Pancreas (tissue), 10 donors: ENCODE data around the gene TGFB2. TPM values are rescaled to one million over a fixed set of nuclear protein-coding genes. Genes with fewer than 3 reads are reported as not detected.

ENCODE experiments used
- ATAC-seq, 4 donors: fragments of 200-7000 bp; cut with Tn5 transposase; one replicate each; pipeline versions ENCODE4 v1.8.0 to v1.9.1; 2020; ENCODE audit warnings: mild to moderate bottlenecking in 4 of 4, moderate library complexity in 4 of 4
- DNase-seq, 6 donors: peaks; one replicate each; pipeline ENCODE4 v3.0.0-alpha.2; 2020
- FAIRE-seq: peaks from 2 replicates; lab custom pipeline; 2012; peaks lifted over from hg19 to GRCh38; lab: Jason Lieb, UNC
- H3K27ac ChIP-seq, 4 donors: fragments of 200-600 bp; sonication (generic); 1 replicate in 3 of 4; 2 replicates in 1 of 4; pipeline versions ENCODE4 v1.5.0 to v1.8.0; 2020
- H3K27me3 ChIP-seq, 4 donors: fragments of 200-600 bp; one replicate each; pipeline ENCODE4 v1.8.0; 2021
- H3K36me3 ChIP-seq, 3 donors: fragments of 200-600 bp; sonication (generic) in 1 of 3; one replicate each; pipeline versions ENCODE4 v1.5.0 to v1.8.0; 2020 to 2021
- H3K4me1 ChIP-seq, 3 donors: fragments of 200-600 bp; one replicate each; pipeline ENCODE4 v1.8.0; 2021
- H3K4me3 ChIP-seq, 4 donors: fragments of 200-600 bp; sonication (generic) in 2 of 4; one replicate each; pipeline versions ENCODE4 v1.5.0 to v1.8.0; 2020 to 2021
- H3K9me3 ChIP-seq, 4 donors: fragments of 200-600 bp; one replicate each; pipeline ENCODE4 v1.8.0; 2021
- WGBS, 2 donors: extraction: QIAGEN DNeasy Blood & Tissue Kit; methylation state at CpG; one replicate each; pipeline ENCODE4 v1.1.7; 2013; 5-methylcytosine and 5-hydroxymethylcytosine counted together
- intact Hi-C, 3 donors: fragments of 100-400 bp; cut with DNase I; formaldehyde crosslinking; loops; one replicate each; pipeline versions ENCODE4 v1.11.1 to v1.14.2; 2022
- polyA plus RNA-seq, 2 donors: library from polyadenylated mRNA; stranded (reverse); fragments of 200-250 nt; gene quantifications; one replicate each; pipeline ENCODE4 v1.2.3, GENCODE V29; 2013
- total RNA-seq, 6 donors: library from RNA; stranded (reverse); fragmentation: NEBNext Ultra II Directional in 4 of 6; extraction: Animal tissue kit (Norgen Biotek cat#: 25700) in 4 of 6; gene quantifications; one replicate each; pipeline versions ENCODE4 v1.2.1 to v1.2.4, GENCODE V29; 2021 to 2023
- TF ChIP-seq, protein P1 (sequence below), 4 donors: fragments of 200-600 bp; sonication (generic) in 3 of 4; IDR thresholded peaks; one replicate each; pipeline versions ENCODE4 v1.5.0 to v1.8.0; 2021; ENCODE audit warnings: antibody characterized with exemption in 4 of 4
- donor health status: healthy with polysubstance abuse.
- donor health status: DM: no; HTN: no; CAD: no; lungs with moderate emphysema.
- donor health status: DM: no; HTN: no; CAD: no.
- donor health status: control.
- donor health status: control.
- donor health status: Bipolar disorder and iron deficiency.
- donor health status: DM: yes; HTN: yes; CAD: no.
- donor health status: DM: no; HTN: no; CAD: no.
- donor health status: DM: no; HTN: no; CAD: no.
- donor health status: DM: yes; HTN: yes; CAD: no.

Gene TGFB2
- total and polyA plus RNA-seq, 8 donors, result 1.6 to 20.3 (median 2.9) TPM

DNA sequence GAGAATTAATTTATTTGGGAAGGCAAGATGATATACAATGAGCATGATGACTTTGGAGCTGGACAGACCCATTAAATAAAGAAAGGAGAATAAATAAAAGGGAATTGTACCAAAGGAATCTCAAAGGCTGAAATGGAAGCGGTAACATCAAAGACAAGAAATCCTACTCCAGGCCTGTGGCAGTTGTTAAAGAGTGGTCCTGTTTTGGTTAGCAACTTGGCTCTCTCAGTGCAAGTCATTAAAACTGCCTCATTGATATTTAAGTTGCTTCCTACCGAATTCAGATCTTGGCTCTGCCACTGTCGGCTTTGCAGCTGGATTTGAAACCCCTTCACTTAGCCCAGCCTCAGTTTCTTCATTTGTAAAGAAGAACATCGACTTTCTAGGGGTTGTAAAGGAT is 10.1 kb downstream of the TGFB2 start:
- H3K4me1 ChIP-seq, result no peaks in the 10 kb centered on the region
- DNase-seq (no peak), ATAC-seq (no peak), FAIRE-seq (no peak)
- WGBS, 2 donors, result 63 to 68% methylated on average over 4 of the region's 4 CpGs
- H3K4me3 ChIP-seq, result no peak overlapping the region
- no peaks in the 10 kb centered on the region for H3K36me3 ChIP-seq
- no peak overlapping the region for H3K27ac ChIP-seq
- no peaks in the 10 kb centered on the region for H3K27me3 ChIP-seq
- TF ChIP-seq, protein P1, sequence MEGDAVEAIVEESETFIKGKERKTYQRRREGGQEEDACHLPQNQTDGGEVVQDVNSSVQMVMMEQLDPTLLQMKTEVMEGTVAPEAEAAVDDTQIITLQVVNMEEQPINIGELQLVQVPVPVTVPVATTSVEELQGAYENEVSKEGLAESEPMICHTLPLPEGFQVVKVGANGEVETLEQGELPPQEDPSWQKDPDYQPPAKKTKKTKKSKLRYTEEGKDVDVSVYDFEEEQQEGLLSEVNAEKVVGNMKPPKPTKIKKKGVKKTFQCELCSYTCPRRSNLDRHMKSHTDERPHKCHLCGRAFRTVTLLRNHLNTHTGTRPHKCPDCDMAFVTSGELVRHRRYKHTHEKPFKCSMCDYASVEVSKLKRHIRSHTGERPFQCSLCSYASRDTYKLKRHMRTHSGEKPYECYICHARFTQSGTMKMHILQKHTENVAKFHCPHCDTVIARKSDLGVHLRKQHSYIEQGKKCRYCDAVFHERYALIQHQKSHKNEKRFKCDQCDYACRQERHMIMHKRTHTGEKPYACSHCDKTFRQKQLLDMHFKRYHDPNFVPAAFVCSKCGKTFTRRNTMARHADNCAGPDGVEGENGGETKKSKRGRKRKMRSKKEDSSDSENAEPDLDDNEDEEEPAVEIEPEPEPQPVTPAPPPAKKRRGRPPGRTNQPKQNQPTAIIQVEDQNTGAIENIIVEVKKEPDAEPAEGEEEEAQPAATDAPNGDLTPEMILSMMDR (IDR thresholded peaks at IDR 0.05), result no peak
- H3K9me3 ChIP-seq, result no peaks in the 10 kb centered on the region
- intact Hi-C loops, result no loop called here

DNA sequence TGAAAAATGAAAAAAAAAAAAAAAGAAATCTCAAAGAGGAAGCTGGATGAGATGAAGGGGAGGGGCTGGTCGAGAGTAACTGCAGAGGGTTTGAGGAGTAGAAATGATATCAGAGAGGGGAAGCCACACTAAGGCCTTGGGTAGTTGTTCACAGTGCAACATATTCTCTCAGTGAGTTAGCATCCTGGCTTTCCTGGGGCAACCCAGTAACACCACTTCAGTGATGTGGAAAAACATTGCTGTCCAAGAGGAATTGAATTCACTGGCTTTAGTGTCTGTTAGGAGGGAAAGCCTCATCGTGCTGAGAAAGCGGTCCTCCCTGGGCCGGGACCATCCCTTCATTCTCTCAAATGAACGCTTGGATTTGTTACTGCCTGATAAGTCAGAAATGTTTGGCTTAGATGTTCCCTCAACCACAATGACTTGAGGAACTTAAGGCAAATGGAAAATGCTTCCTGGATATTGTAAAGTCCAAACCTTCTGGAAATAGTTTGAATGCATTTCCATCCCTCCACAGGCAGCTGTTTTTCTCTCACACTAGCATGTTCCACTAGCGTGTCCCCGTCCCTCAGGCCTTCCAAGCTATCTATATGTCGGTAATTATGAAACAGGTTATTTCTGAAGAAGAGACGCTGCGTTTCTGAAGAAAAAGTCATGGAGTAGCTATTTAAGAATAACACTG is 12.2 kb downstream of the TGFB2 start:
- DNase-seq (no peak), ATAC-seq (peak in 2 of 4 donors; percentile 35 to 55), FAIRE-seq (no peak)
- no peaks in the 10 kb centered on the region for H3K27me3 ChIP-seq
- H3K4me1 ChIP-seq, result no peaks in the 10 kb centered on the region
- intact Hi-C loops, result no loop called here
- TF ChIP-seq, protein P1 (IDR thresholded peaks at IDR 0.05), result no peak
- H3K9me3 ChIP-seq, result no peaks in the 10 kb centered on the region
- H3K4me3 ChIP-seq, result no peak overlapping the region
- WGBS, 2 donors, result 68 to 69% methylated on average over 10 of the region's 10 CpGs
- H3K27ac ChIP-seq, result peak overlapping the region in 2 of 4 donors; percentile 1 to 24
- no peaks in the 10 kb centered on the region for H3K36me3 ChIP-seq

DNA sequence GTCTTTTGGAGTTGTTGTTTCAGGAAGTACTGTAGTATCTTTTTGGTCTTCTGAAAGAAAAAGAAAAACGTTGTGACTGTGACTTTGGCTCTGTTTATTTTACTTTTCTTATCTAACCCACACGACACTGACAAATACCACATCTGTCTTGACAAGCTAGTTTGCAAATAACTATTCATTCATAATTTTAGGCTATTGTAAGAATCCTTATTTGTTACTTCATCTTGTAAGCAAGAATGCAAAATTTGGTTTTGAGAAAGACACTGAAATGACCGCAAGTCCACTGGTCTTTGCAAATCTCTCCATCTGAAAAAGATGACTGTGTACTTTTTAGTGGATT is 12.7 kb downstream of the TGFB2 start:
- FAIRE-seq (no peak), DNase-seq (no peak), ATAC-seq (peak in 1 of 4 donors; percentile 21)
- Histone ChIP-seq H3K27me3 (no peaks in the 10 kb centered on the region), H3K4me1 (no peaks in the 10 kb centered on the region), H3K27ac (peak overlapping the region in 2 of 4 donors; percentile 1 to 24), H3K9me3 (no peaks in the 10 kb centered on the region), H3K4me3 (no peak overlapping the region), H3K36me3 (no peaks in the 10 kb centered on the region)
- TF ChIP-seq, protein P1 (IDR thresholded peaks at IDR 0.05), result no peak
- intact Hi-C loops, result no loop called here
- 34 to 35% methylated on average over 3 of the region's 3 CpGs for WGBS, 2 donors

DNA sequence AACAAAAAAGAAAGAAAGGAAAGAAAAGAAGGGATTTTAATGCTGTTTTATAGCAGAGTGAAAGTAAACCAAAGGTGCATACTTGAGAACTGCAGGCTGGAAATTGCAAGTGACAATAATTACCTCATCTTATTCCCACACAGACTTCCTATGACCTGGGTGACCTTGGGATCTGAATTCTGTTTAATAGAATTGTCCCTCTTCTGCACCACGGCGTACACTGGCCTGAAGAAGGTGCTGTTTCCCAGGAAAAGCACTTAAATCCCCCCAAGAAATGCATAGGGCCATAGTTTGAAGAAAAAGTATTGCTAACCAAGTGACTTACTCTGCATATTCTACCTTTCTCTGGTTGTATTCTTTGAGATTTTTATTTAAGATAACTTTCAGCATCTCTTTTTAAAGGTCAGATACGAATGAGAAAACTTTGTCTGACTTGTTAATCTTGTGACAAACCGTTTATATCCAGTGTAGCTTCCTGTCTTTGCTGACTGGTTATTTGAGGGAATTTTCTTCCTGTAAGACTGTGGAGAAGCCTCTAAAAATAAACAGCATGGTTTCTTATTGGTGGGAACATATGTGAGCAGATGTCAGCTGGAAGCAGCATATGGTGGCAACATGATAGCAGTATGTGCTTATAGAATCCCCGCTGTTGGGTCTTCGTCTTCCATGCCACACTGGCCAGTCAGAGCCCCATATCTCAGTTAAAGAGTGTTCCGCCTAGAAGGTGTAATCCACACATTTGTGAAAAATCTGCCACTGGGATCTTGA is 16.3 kb downstream of the TGFB2 start:
- no peak overlapping the region for H3K27ac ChIP-seq
- no peak for DNase-seq
- WGBS, 2 donors, result 75 to 77% methylated on average over 7 of the region's 7 CpGs
- no peaks in the 10 kb centered on the region for H3K36me3 ChIP-seq
- intact Hi-C loops, result no loop called here
- H3K9me3 ChIP-seq, result no peaks in the 10 kb centered on the region
- no peaks in the 10 kb centered on the region for H3K27me3 ChIP-seq
- no peaks in the 10 kb centered on the region for H3K4me1 ChIP-seq
- peak in 2 of 4 donors; percentile 35 to 60 for ATAC-seq
- H3K4me3 ChIP-seq, result no peak overlapping the region
- TF ChIP-seq, protein P1 (IDR thresholded peaks at IDR 0.05), result no peak
- FAIRE-seq, result no peak
